K562 (cell line): Measurements from ENCODE around the gene PTOV1. TPM values are rescaled to one million over a fixed set of nuclear protein-coding genes. Genes with fewer than 3 reads are reported as not detected.

ENCODE experiments used
- ARNT ChIP-seq, 2 experiments: fragments of 450-650 bp; IDR thresholded peaks; 2 replicates each; pipeline ENCODE4 v1.6.1; 2016; ENCODE audit warnings: mild to moderate bottlenecking in 1 of 2
- BHLHE40 ChIP-seq: IDR thresholded peaks from 2 replicates; pipeline ENCODE4 v1.6.1; 2011; ENCODE audit warnings: low read length, improper control_type of control experiment
- CBX3 ChIP-seq, 2 experiments: IDR thresholded peaks; 1 replicate in 1 of 2; 2 replicates in 1 of 2; pipeline ENCODE4 v1.6.1; 2012; ENCODE audit warnings: inconsistent platforms in 2 of 2, low read length in 2 of 2, borderline replicate concordance in 1 of 2, control low read depth in 1 of 2
- EWSR1 ChIP-seq: fragments of 450-650 bp; IDR thresholded peaks from 2 replicates; pipeline ENCODE4 v1.6.1; 2018; ENCODE audit warnings: borderline replicate concordance, mild to moderate bottlenecking, low read depth, moderate library complexity; ENCODE audit not compliant: partially characterized antibody
- KDM1A ChIP-seq, 2 experiments: fragments of 450-650 bp; IDR thresholded peaks; 2 replicates each; pipeline ENCODE4 v1.6.1; 2016; ENCODE audit warnings: mild to moderate bottlenecking in 2 of 2
- MYBL2 ChIP-seq, 2 experiments: fragments of 450-650 bp in 1 of 2; sonication (generic) in 1 of 2; formaldehyde crosslinking in 1 of 2; IDR thresholded peaks; 2 replicates each; pipeline versions ENCODE4 v1.6.1 to v1.8.1; 2017 to 2022; ENCODE audit warnings: borderline replicate concordance in 1 of 2, inconsistent platforms in 1 of 2, low read depth in 1 of 2, mild to moderate bottlenecking in 1 of 2, missing genetic modification reagents in 1 of 2, moderate library complexity in 1 of 2
- PCBP1 ChIP-seq: fragments of 200-400 bp; formaldehyde crosslinking; IDR thresholded peaks from 2 replicates; pipeline ENCODE4 v1.6.1; 2018; ENCODE audit warnings: mild to moderate bottlenecking, low read depth, low read length; ENCODE audit not compliant: poor library complexity, severe bottlenecking
- SRSF7 ChIP-seq: fragments of 200-400 bp; formaldehyde crosslinking; optimal IDR thresholded peaks from 2 replicates; pipeline ENCODE3; 2017; ENCODE audit warnings: mild to moderate bottlenecking, low read depth, low read length
- TAL1 ChIP-seq: fragments of 450-650 bp; IDR thresholded peaks from 2 replicates; pipeline ENCODE4 v1.6.1; 2016; ENCODE audit warnings: mild to moderate bottlenecking
- TCF7 ChIP-seq: sonication (generic); IDR thresholded peaks from 2 replicates; pipeline ENCODE4 v1.6.1; 2016; ENCODE audit warnings: antibody characterized with exemption, borderline replicate concordance
- ZNF282 ChIP-seq: sonication (generic); formaldehyde crosslinking; IDR thresholded peaks from 2 replicates; pipeline ENCODE4 v1.8.1; 2023; ENCODE audit warnings: missing genetic modification reagents
- polyA plus RNA-seq, 8 experiments: library from polyadenylated mRNA; depleted of rRNA in 4 of 8; stranded (reverse) in 5 of 8; unstranded in 3 of 8; fragments of >200 nt; fragmentation: Nextera tagmentation in 2 of 8; fragmentation: Illumina TruSeq in 1 of 8; extraction: Ambion mirVana in 2 of 8; extraction: Trizol in 1 of 8; gene quantifications; 2 replicates each; pipeline versions ENCODE4 v1.2.1 to v1.2.3, GENCODE V29; 2011 to 2014; ENCODE audit warnings: inconsistent platforms in 1 of 8, missing spikeins in 1 of 8
- total RNA-seq, 7 experiments: library from RNA; depleted of rRNA in 6 of 7; stranded (reverse); fragments of >200 nt in 6 of 7; fragmentation: Illumina TruSeq in 2 of 7; extraction: Trizol in 2 of 7; gene quantifications; 2 replicates each; pipeline versions ENCODE4 v1.2.1 to v1.2.3, GENCODE V29; 2011 to 2021; ENCODE audit warnings: low replicate concordance in 1 of 7
- TF ChIP-seq, protein P1 (sequence below), 2 experiments: fragments of 450-650 bp; IDR thresholded peaks; 2 replicates each; pipeline ENCODE4 v1.6.1; 2016; ENCODE audit warnings: mild to moderate bottlenecking in 2 of 2, borderline replicate concordance in 1 of 2, low read depth in 1 of 2, moderate library complexity in 1 of 2
- TF ChIP-seq, protein P2 (sequence below): fragments of 250-450 bp; sonication (Bioruptor Pico); IDR thresholded peaks from 2 replicates; pipeline ENCODE4 v1.4.0; 2020; ENCODE audit warnings: mild to moderate bottlenecking, moderate library complexity
- TF ChIP-seq, protein P3 (sequence below): fragments of 250-450 bp; sonication (Bioruptor Pico); IDR thresholded peaks from 2 replicates; pipeline ENCODE4 v1.4.0; 2020; ENCODE audit warnings: mild to moderate bottlenecking, moderate library complexity, borderline replicate concordance

Gene PTOV1
- total and polyA plus RNA-seq, 9 of the 15 experiments (the other 6 are each of a cell fraction or from before 2014, with no cell fraction given): 4.9 to 169 (median 43.5) TPM

DNA sequence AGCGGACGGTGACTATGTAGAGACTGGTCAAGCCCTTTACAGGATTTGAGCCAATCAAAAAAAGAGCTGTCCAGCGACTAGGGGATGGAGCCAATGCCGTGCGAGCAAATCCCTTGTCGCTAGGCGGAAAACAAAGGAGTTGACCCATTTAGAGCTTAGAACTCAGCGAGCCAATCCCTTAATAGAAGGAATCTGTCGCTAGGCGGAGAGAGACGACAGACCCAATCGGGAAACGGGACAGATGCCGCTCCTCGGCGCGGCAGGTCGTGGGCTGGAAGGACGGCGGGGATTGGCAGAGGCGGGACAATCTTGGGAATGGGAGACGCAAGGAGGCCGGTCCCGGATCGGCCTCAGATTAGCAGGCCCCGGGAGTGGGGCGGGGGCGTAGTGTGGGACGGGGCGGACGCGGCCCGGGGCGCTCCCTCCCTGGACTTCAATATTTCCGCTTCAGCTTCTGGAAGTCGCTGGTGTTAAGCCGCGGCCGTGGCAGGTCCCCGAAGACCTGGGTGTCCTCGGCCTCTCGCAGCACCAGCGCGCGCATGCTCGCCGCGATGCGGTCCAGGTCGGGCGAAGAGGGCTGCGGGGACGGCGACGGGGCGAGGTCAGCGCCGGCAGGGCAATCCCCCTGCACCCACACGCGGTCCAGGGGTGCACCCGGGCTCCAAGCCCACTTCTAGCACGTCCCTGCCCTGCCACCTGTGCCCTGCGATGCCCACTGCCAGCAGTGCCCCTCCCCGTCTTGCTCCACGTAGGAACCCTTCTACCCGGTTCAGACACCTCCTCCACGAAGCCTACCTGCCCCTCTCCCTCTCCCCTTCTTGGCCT, 18.7 kb downstream of the PTOV1 start (continued):
- no peak for TF ChIP-seq SRSF7
- TF ChIP-seq BHLHE40: peak; percentile 61
- TF ChIP-seq EWSR1: no peak
- no peak for TF ChIP-seq MYBL2 (IDR thresholded peaks at IDR 0.05; ENCODE audit: low read depth)
- no peak for TF ChIP-seq MYBL2 (CRISPR knock-in tag; IDR thresholded peaks at IDR 0.05; ENCODE audit: borderline replicate concordance)
- no peak for TF ChIP-seq PCBP1
- TF ChIP-seq, protein P1, sequence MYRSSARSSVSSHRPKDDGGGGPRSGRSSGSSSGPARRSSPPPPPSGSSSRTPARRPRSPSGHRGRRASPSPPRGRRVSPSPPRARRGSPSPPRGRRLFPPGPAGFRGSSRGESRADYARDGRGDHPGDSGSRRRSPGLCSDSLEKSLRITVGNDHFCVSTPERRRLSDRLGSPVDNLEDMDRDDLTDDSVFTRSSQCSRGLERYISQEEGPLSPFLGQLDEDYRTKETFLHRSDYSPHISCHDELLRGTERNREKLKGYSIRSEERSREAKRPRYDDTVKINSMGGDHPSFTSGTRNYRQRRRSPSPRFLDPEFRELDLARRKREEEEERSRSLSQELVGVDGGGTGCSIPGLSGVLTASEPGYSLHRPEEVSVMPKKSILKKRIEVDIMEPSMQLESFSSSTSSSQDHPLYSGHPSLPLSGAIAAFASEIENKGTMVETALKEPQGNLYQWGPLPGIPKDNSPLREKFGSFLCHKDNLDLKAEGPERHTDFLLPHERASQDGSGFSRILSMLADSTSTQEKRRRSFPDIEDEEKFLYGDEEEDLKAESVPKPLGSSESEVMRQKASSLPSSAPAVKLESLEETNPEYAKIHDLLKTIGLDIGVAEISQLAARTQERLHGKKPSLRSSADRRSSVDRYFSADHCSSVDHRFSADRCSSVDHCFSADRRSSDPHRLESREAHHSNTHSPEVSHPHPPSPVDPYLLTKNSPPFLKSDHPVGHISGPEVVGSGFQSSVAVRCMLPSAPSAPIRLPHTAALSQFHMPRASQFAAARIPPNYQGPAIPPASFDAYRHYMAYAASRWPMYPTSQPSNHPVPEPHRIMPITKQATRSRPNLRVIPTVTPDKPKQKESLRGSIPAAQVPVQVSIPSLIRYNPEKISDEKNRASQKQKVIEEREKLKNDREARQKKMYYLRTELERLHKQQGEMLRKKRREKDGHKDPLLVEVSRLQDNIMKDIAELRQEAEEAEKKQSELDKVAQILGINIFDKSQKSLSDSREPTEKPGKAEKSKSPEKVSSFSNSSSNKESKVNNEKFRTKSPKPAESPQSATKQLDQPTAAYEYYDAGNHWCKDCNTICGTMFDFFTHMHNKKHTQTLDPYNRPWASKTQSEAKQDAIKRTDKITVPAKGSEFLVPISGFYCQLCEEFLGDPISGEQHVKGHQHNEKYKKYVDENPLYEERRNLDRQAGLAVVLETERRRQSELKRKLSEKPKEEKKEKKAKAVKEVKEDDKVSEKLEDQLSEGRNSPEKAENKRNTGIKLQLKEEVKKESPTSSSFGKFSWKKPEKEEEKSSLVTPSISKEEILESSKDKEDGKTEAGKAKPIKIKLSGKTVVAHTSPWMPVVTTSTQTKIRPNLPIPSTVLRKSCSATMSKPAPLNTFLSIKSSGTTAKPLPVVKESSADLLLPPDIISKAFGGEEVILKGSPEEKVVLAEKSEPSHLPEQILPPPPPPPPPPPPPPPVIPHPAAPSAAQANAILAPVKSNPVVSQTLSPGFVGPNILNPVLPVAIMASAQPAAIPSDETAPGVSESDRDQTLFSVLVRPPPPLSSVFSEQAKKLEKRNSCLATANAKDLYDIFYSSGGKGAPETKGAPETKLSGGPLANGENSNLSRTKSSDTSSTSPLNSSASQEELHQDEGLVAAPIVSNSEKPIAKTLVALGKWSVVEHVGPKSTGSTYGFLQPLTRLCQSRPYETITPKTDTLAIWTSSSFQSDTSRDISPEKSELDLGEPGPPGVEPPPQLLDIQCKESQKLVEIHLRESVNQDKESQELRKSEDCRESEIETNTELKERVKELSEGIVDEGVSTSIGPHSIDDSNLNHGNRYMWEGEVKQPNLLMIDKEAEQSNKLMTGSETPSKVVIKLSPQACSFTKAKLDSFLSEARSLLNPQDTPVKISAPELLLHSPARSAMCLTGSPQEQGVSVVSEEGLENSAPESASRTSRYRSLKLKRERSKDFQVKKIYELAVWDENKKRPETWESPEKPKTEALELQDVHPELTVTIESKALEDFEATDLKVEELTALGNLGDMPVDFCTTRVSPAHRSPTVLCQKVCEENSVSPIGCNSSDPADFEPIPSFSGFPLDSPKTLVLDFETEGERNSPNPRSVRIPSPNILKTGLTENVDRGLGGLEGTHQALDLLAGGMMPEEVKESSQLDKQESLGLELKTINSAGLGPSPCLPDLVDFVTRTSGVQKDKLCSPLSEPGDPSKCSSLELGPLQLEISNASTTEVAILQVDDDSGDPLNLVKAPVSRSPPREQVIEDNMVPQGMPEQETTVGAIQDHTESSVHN (IDR thresholded peaks at IDR 0.05; ENCODE audit: borderline replicate concordance in 1 of 2, low read depth in 1 of 2): no peak
- TF ChIP-seq ZNF282 (CRISPR knock-in tag): no peak
- TF ChIP-seq ARNT (IDR thresholded peaks at IDR 0.05): no peak
- TF ChIP-seq TAL1: no peak
- TF ChIP-seq, protein P2, sequence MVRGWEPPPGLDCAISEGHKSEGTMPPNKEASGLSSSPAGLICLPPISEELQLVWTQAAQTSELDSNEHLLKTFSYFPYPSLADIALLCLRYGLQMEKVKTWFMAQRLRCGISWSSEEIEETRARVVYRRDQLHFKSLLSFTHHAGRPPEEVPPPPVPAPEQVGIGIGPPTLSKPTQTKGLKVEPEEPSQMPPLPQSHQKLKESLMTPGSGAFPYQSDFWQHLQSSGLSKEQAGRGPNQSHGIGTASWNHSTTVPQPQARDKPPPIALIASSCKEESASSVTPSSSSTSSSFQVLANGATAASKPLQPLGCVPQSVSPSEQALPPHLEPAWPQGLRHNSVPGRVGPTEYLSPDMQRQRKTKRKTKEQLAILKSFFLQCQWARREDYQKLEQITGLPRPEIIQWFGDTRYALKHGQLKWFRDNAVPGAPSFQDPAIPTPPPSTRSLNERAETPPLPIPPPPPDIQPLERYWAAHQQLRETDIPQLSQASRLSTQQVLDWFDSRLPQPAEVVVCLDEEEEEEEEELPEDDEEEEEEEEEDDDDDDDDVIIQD (CRISPR knock-in tag): no peak
- TF ChIP-seq CBX3 (IDR thresholded peaks at IDR 0.05; ENCODE audit: borderline replicate concordance in 1 of 2, low read length in 2 of 2): no peak
- no peak; the same call in 1 of the 2 replicates for TF ChIP-seq TCF7
- TF ChIP-seq, protein P3, sequence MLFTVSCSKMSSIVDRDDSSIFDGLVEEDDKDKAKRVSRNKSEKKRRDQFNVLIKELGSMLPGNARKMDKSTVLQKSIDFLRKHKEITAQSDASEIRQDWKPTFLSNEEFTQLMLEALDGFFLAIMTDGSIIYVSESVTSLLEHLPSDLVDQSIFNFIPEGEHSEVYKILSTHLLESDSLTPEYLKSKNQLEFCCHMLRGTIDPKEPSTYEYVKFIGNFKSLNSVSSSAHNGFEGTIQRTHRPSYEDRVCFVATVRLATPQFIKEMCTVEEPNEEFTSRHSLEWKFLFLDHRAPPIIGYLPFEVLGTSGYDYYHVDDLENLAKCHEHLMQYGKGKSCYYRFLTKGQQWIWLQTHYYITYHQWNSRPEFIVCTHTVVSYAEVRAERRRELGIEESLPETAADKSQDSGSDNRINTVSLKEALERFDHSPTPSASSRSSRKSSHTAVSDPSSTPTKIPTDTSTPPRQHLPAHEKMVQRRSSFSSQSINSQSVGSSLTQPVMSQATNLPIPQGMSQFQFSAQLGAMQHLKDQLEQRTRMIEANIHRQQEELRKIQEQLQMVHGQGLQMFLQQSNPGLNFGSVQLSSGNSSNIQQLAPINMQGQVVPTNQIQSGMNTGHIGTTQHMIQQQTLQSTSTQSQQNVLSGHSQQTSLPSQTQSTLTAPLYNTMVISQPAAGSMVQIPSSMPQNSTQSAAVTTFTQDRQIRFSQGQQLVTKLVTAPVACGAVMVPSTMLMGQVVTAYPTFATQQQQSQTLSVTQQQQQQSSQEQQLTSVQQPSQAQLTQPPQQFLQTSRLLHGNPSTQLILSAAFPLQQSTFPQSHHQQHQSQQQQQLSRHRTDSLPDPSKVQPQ: no peak
- TF ChIP-seq KDM1A (IDR thresholded peaks at IDR 0.05): no peak
